ENCODE results near the gene ZNF608.

DNA sequence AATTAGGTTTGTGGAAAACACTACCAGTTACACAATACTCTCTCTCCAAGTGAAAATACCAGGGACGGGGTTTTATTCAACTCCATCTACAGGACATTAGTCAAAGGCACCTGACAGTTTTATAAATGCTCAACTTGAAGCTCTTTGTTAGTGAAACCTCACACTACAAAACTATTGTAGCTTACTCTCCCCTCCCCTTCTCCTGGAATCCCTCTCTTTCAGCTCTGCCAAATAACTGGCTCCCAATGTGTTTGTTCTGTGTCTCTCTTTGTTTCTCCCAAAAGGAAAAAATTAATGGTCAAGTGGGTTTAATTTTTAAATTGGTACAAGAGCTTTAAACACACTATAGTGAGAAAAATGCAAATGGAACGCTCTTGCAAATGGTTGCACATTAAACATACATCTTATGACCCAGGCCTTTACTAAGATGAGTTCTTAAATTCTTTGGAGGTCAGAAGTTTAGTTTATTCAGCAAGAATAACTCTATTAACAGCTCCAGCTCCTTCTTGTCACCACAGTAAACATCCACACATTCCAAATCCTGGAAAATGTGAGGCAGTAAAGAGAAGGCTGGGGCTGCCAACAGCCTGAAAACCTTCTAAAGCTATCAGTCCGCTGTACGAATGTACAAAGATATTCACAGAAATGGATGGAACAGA, 48.4 kb downstream of the ZNF608 start:
- no peak for TF ChIP-seq POLR2A (IDR thresholded peaks at IDR 0.05; ENCODE audit: low read length)
- no peak for TF ChIP-seq GATA1 (IDR thresholded peaks at IDR 0.05; ENCODE audit: low read depth, low read length)

Measured in erythroblast (primary cell).